PC-9 (cell line): ENCODE data around the gene IFNGR2. TPM values are rescaled to one million over a fixed set of nuclear protein-coding genes. Genes with fewer than 3 reads are reported as not detected.

ENCODE experiments used
- BruUV-seq: library from RNA; stranded (reverse); fragments of 400-500 nt; replicated peaks from 2 replicates; lab custom pipeline; 2021; lab: Mats Ljungman, UMichigan
- CTCF ChIA-PET: fragments of 300-600 bp; sonication (Branson Sonifier 250); formaldehyde crosslinking; loops from one replicate; lab custom pipeline; 2022; ENCODE audit warnings: antibody characterized with exemption; lab: Charles Lee
- POLR2A ChIA-PET: fragments of 300-600 bp; sonication (Branson Sonifier 250); formaldehyde crosslinking; loops from one replicate; lab custom pipeline; 2022; ENCODE audit warnings: antibody characterized with exemption; ENCODE audit not compliant: unreplicated experiment; lab: Charles Lee
- DNase-seq, 2 experiments: peaks; one replicate each; pipeline versions ENCODE4 v3.0.0 to v3.0.0-alpha.2; 2015 to 2022; ENCODE audit warnings: mixed read lengths in 1 of 2
- H2AFZ ChIP-seq: fragments of 200-600 bp; sonication (generic); 2 replicates; pipeline ENCODE4 v1.8.1; 2017; ENCODE audit warnings: antibody characterized with exemption
- H3F3A ChIP-seq: fragments of 200-600 bp; sonication (generic); 2 replicates; pipeline ENCODE4 v1.8.1; 2017; ENCODE audit warnings: antibody characterized with exemption, mild to moderate bottlenecking, low read depth; ENCODE audit not compliant: insufficient read depth
- H3K27ac ChIP-seq: fragments of 200-600 bp; sonication (generic); 2 replicates; pipeline ENCODE4 v1.6.1; 2016; ENCODE audit warnings: mixed run types
- H3K27me3 ChIP-seq: fragments of 200-600 bp; sonication (generic); 2 replicates; pipeline ENCODE4 v1.6.1; 2016; ENCODE audit warnings: low read depth, mixed run types; ENCODE audit not compliant: insufficient read depth
- H3K36me3 ChIP-seq: fragments of 200-600 bp; sonication (generic); 2 replicates; pipeline ENCODE4 v1.6.1; 2016; ENCODE audit warnings: low read depth, mixed run types
- H3K4me1 ChIP-seq: fragments of 200-600 bp; sonication (generic); replicated peaks from 2 replicates; pipeline ENCODE4 v1.6.1; 2016; ENCODE audit warnings: mixed run types; ENCODE audit not compliant: insufficient read depth
- H3K4me2 ChIP-seq: fragments of 200-600 bp; sonication (generic); 2 replicates; pipeline ENCODE4 v1.6.1; 2017; ENCODE audit warnings: mixed run types
- H3K4me3 ChIP-seq: fragments of 200-600 bp; sonication (generic); 2 replicates; pipeline ENCODE4 v1.6.1; 2016; ENCODE audit warnings: mixed run types
- H3K79me2 ChIP-seq: fragments of 200-600 bp; sonication (generic); 2 replicates; pipeline ENCODE4 v1.6.1; 2017; ENCODE audit warnings: low read depth, mixed run types
- H3K9me2 ChIP-seq: fragments of 200-600 bp; sonication (generic); 2 replicates; pipeline ENCODE4 v1.8.1; 2017; ENCODE audit warnings: mild to moderate bottlenecking; ENCODE audit not compliant: insufficient read depth
- H3K9me3 ChIP-seq: fragments of 200-600 bp; sonication (generic); 2 replicates; pipeline ENCODE4 v1.8.1; 2016; ENCODE audit warnings: low read depth; ENCODE audit not compliant: insufficient read depth
- H4K20me1 ChIP-seq: fragments of 200-600 bp; sonication (generic); 2 replicates; pipeline ENCODE4 v1.8.1; 2017; ENCODE audit not compliant: insufficient read depth
- EZH2 ChIP-seq: fragments of 200-600 bp; sonication (generic); IDR thresholded peaks from 2 replicates; pipeline ENCODE4 v1.8.0; 2017; ENCODE audit warnings: antibody characterized with exemption, low read depth
- intact Hi-C: fragments of 100-400 bp; cut with micrococcal nuclease; formaldehyde crosslinking; loops from one replicate; pipeline ENCODE4 v1.10.0; 2022; ENCODE audit not compliant: unreplicated experiment
- total RNA-seq: library from RNA; stranded (reverse); gene quantifications from 2 replicates; pipeline ENCODE4 v1.2.3, GENCODE V29; 2021
- TF ChIP-seq, protein P1 (sequence below): fragments of 200-600 bp; sonication (generic); conservative IDR thresholded peaks from 2 replicates; pipeline ENCODE4 v1.6.1; 2017; ENCODE audit warnings: mixed run types, antibody characterized with exemption, mild to moderate bottlenecking, moderate library complexity

The IFNGR2 gene
- total RNA-seq, 1 experiment from 2014 or later, result 16.0 TPM

DNA sequence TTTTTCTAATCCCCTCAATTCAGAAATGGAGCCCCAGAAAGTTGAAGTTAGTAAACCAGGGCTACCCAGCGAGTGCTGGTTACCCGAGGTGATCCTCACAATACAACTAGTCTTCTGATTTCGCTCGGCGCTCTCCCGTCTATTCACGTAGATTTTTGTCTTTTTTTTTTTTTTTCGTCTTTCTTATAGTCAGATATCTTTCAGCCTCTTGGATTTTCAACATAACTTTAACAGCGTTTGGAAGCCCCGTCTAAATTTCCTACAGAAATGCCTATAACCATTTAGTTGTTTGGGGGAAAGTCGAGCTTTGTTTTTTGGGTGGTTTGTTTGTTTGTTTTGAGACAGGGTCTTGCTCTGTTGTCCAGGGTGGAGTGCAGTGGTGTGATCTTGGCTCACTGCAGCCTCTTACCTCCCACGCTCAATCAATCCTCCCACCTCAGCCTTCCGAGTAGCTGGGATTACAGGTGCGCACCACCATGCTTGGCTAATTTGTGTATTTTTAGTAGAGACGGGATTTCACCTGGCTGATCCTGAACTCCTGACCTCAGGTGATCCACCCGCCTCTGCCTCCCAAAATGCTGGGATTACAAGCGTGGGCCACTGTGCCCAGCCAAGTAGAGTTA, 77.4 kb downstream of the IFNGR2 start:
- Histone ChIP-seq H3K4me1 (0 out of 2 replicates have a peak, but pooled peaks cover 4% of the 10 kb centered on the region), H4K20me1 (no peaks in the 10 kb centered on the region), H3K9me3 (no peaks in the 10 kb centered on the region), H3K27me3 (no peaks in the 10 kb centered on the region), H3F3A (peaks cover 5% of the 10 kb centered on the region), H3K9me2 (no peaks in the 10 kb centered on the region), H3K79me2 (no peaks in the 10 kb centered on the region), H3K4me2 (peak overlapping the region; percentile 74), H3K27ac (peak overlapping the region; percentile 43), H3K4me3 (peak overlapping the region; percentile 86), H3K36me3 (no peaks in the 10 kb centered on the region), H2AFZ (peak overlapping the region; percentile 96)
- CTCF ChIA-PET, result interaction anchor here (0.5 to 0.7 kb wide), 2 partner anchors 416 to 1075 kb away, joined by 4 to 10 read pairs; no protein-coding TSS in a partner anchor
- intact Hi-C loops, result no loop called here
- no peak for TF ChIP-seq EZH2
- TF ChIP-seq, protein P1, sequence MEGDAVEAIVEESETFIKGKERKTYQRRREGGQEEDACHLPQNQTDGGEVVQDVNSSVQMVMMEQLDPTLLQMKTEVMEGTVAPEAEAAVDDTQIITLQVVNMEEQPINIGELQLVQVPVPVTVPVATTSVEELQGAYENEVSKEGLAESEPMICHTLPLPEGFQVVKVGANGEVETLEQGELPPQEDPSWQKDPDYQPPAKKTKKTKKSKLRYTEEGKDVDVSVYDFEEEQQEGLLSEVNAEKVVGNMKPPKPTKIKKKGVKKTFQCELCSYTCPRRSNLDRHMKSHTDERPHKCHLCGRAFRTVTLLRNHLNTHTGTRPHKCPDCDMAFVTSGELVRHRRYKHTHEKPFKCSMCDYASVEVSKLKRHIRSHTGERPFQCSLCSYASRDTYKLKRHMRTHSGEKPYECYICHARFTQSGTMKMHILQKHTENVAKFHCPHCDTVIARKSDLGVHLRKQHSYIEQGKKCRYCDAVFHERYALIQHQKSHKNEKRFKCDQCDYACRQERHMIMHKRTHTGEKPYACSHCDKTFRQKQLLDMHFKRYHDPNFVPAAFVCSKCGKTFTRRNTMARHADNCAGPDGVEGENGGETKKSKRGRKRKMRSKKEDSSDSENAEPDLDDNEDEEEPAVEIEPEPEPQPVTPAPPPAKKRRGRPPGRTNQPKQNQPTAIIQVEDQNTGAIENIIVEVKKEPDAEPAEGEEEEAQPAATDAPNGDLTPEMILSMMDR, result no peak
- no peak for DNase-seq
- TSS peak; percentile 78 for BruUV-seq
- POLR2A ChIA-PET, result interaction anchor here (0.5 to 1.5 kb wide), 3 partner anchors 11 to 908 kb away, joined by 5 to 22 read pairs (median 6); partner anchors contain the start of gene DNAJC28

DNA sequence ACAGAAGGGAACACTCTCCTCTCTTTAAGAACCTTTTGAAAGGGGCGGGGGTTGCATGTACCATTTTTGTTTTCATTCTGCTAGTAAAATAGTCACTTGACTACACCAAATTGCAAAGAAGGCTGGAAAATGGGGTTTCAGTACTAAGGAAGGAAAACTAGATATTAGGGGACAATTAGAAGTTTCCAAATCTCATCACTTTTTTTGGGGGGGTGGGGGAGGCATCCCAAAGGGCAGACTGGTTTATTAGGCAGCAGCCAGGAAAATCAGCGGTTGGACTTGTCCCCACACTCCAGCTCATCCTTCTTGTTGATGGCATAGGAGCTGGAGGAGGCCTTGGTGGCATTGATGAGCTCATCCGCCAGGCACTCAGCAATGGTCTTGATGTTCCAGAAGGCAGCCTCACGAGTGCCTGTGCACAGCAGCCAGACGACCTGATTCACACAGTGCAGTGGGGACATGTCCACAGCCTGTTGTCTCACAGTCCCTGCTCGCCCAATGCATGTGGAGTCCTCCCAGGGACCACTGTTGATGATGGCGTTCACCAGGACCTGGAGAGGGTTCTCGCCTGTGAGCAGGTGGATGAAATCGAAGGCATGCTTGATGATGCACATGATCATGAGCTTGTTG, 78.2 kb downstream of the IFNGR2 start:
- no peak overlapping the region for H2AFZ ChIP-seq
- no peaks in the 10 kb centered on the region for H3K9me2 ChIP-seq
- H3K4me1 ChIP-seq, result 0 out of 2 replicates have a peak, but pooled peaks cover 4% of the 10 kb centered on the region
- H3K36me3 ChIP-seq, result no peaks in the 10 kb centered on the region
- H3K4me2 ChIP-seq, result 0 out of 2 replicates have a peak overlapping the region, but pooled peaks have one; percentile 74
- H3K27ac ChIP-seq, result no peak overlapping the region
- no peaks in the 10 kb centered on the region for H4K20me1 ChIP-seq
- no peak for DNase-seq
- H3F3A ChIP-seq, result peaks cover 5% of the 10 kb centered on the region
- H3K4me3 ChIP-seq, result no peak overlapping the region
- no peaks in the 10 kb centered on the region for H3K9me3 ChIP-seq
- H3K79me2 ChIP-seq, result no peaks in the 10 kb centered on the region
- H3K27me3 ChIP-seq, result no peaks in the 10 kb centered on the region
- no TSS peak for BruUV-seq
- intact Hi-C loops, result no loop called here
- TF ChIP-seq, protein P1, result no peak
- TF ChIP-seq EZH2, result no peak
- ChIA-PET POLR2A (no interaction called here), CTCF (no interaction called here)

Other genes starting within 250 kb of the IFNGR2 start
- 8.5 and 10.3 TPM in 2 replicates for gene IFNAR2, start 173.5 kb upstream of the IFNGR2 start, total RNA-seq
- 18.3 and 23.1 TPM in 2 replicates for gene IL10RB, start 137.0 kb upstream of the IFNGR2 start, total RNA-seq
- 24.2 and 25.5 TPM in 2 replicates for gene IFNAR1, start 78.4 kb upstream of the IFNGR2 start, total RNA-seq
- gene TMEM50B, start 76.6 kb downstream of the IFNGR2 start, total RNA-seq, result 11.7 and 14.2 TPM in 2 replicates
- 1.1 and 1.3 TPM in 2 replicates for gene DNAJC28, start 88.3 kb downstream of the IFNGR2 start, total RNA-seq
- gene GART, start 138.7 kb downstream of the IFNGR2 start, total RNA-seq, result 105 and 121 TPM in 2 replicates
- 131 and 158 TPM in 2 replicates for gene SON, start 139.6 kb downstream of the IFNGR2 start, total RNA-seq
- 24.7 and 25.6 TPM in 2 replicates for gene DONSON, start 185.3 kb downstream of the IFNGR2 start, total RNA-seq
- 22.4 and 30.3 TPM in 2 replicates for gene CRYZL1, start 238.3 kb downstream of the IFNGR2 start, total RNA-seq
- gene ITSN1, start 239.1 kb downstream of the IFNGR2 start, total RNA-seq, result 39.1 and 46.3 TPM in 2 replicates